ENCODE results near the gene PTGS2.

Gene PTGS2

DNA sequence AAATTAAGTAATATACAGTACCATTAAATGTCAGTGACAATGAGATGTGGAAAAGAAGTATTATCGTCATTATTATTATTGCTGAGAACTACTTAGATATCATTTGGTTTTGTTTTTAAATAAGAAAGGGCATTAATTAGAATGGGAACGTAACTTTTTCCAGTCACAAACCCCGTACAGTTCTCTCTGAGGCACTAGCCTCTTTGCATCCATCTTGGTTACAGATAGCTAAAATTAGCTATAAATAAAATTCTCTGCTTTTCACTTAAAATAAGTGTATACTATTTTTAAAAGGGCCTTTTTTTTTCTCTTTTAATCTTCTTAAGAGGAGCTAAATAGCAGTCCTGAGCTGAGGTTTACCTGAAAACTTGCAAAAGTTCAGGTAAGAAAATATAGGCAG, 7.6 kb downstream of the PTGS2 start:
- TF ChIP-seq, protein P1, sequence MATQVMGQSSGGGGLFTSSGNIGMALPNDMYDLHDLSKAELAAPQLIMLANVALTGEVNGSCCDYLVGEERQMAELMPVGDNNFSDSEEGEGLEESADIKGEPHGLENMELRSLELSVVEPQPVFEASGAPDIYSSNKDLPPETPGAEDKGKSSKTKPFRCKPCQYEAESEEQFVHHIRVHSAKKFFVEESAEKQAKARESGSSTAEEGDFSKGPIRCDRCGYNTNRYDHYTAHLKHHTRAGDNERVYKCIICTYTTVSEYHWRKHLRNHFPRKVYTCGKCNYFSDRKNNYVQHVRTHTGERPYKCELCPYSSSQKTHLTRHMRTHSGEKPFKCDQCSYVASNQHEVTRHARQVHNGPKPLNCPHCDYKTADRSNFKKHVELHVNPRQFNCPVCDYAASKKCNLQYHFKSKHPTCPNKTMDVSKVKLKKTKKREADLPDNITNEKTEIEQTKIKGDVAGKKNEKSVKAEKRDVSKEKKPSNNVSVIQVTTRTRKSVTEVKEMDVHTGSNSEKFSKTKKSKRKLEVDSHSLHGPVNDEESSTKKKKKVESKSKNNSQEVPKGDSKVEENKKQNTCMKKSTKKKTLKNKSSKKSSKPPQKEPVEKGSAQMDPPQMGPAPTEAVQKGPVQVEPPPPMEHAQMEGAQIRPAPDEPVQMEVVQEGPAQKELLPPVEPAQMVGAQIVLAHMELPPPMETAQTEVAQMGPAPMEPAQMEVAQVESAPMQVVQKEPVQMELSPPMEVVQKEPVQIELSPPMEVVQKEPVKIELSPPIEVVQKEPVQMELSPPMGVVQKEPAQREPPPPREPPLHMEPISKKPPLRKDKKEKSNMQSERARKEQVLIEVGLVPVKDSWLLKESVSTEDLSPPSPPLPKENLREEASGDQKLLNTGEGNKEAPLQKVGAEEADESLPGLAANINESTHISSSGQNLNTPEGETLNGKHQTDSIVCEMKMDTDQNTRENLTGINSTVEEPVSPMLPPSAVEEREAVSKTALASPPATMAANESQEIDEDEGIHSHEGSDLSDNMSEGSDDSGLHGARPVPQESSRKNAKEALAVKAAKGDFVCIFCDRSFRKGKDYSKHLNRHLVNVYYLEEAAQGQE (IDR thresholded peaks at IDR 0.05; ENCODE audit: insufficient read depth in 1 of 2, low read depth in 2 of 2, low read length in 2 of 2) = no peak
- no peak for TF ChIP-seq TAF1 (IDR thresholded peaks at IDR 0.05; ENCODE audit: borderline replicate concordance, insufficient read depth, low read length)

- TF ChIP-seq FOXP2 (optimal IDR thresholded peaks at IDR 0.05; ENCODE audit: borderline replicate concordance, extremely low read depth, extremely low read length, insufficient read depth) = no peak
- TF ChIP-seq, protein P1 (IDR thresholded peaks at IDR 0.05; ENCODE audit: insufficient read depth in 1 of 2, low read depth in 2 of 2, low read length in 2 of 2) = no peak
- TF ChIP-seq TAF1 (IDR thresholded peaks at IDR 0.05; ENCODE audit: borderline replicate concordance, insufficient read depth, low read length) = no peak
- TF ChIP-seq SIN3A (IDR thresholded peaks at IDR 0.05; ENCODE audit: borderline replicate concordance, insufficient read depth, low read length) = no peak
- TF ChIP-seq POLR2AphosphoS5 (IDR thresholded peaks at IDR 0.05; ENCODE audit: low read depth, low read length) = no peak
Measured at GRCh38 chr1:186672131-186672530, 8.1 kb downstream of the PTGS2 start.

DNA sequence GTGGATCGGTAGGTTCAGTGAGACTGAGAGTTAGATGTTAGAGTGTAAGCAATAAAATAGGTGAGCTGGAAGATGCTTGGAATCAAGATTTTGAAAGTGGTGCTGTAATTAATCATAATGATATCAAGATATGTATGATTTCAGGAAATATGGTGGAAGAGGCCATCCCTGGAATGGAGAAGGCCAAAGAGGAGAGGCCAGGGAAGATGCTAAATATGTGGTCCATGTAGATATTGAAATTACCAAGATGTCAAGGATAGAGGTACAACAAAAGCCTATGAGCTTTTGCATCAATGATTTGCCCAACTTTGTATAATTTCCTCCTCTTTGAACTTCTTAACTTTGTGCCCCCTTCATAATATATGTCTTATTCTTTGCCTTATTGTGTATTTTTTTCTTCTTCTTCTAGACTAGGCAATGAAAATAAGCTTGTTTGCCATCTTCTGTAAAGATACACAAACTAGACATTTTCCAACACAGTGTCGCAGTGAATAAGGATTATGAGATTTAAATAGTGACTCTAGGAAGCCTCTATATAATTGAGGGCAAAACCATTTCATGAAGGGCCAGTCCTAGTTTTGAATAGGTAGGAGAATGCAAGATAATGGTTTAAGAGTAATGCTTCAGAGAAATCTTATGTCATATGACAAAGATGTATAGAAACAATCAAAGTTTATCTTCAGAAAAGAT, 8.9 kb downstream of the PTGS2 start:
- TF ChIP-seq POLR2AphosphoS5 (IDR thresholded peaks at IDR 0.05; ENCODE audit: low read depth, low read length) (no peak), SIN3A (IDR thresholded peaks at IDR 0.05; ENCODE audit: borderline replicate concordance, insufficient read depth, low read length) (no peak), FOXP2 (optimal IDR thresholded peaks at IDR 0.05; ENCODE audit: borderline replicate concordance, extremely low read depth, extremely low read length, insufficient read depth) (no peak), TAF1 (IDR thresholded peaks at IDR 0.05; ENCODE audit: borderline replicate concordance, insufficient read depth, low read length) (no peak)
- TF ChIP-seq, protein P1 (IDR thresholded peaks at IDR 0.05; ENCODE audit: insufficient read depth in 1 of 2, low read depth in 2 of 2, low read length in 2 of 2) = no peak

DNA sequence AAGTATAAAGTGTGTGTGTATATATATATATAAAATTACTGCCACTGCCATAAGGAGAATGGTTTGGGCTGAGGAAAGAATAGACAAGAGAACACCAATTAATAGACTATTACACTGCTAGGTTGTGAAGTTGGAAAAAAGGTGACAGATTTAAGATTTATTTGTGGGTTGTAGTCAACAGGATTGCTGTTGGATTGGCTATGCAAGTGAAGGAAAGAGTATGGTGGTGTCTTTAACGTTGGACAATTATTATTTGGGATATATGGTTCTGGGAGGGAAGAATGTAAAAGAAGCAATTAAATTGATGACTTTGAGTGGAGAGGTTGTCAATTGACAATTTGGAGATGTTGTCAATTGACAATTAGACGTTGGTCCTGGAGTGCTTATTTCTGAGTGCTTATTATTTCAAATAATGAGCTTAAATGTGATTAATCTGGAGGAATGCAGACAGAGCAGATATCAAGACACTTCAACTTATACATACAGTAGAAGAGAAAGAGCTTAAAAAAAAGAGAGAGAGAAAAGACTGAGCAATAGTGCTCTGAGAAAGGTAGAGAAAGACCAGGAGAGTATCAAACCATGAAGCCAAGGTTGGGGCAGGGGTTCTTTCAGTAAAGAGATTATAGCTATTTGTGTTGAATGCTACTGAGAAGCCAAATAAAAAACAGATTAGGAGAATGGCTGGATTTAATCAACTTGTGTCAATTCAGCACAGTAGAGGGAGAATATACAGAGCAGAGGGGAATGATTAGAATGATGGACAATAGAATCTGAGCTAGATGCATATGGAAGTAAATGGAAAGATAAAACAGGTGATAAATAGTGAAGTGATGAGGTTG, 9.7 kb downstream of the PTGS2 start:
- TF ChIP-seq SIN3A (IDR thresholded peaks at IDR 0.05; ENCODE audit: borderline replicate concordance, insufficient read depth, low read length) (no peak), POLR2AphosphoS5 (IDR thresholded peaks at IDR 0.05; ENCODE audit: low read depth, low read length) (no peak), FOXP2 (optimal IDR thresholded peaks at IDR 0.05; ENCODE audit: borderline replicate concordance, extremely low read depth, extremely low read length, insufficient read depth) (no peak), TAF1 (IDR thresholded peaks at IDR 0.05; ENCODE audit: borderline replicate concordance, insufficient read depth, low read length) (no peak)
- TF ChIP-seq, protein P1 (IDR thresholded peaks at IDR 0.05; ENCODE audit: insufficient read depth in 1 of 2, low read depth in 2 of 2, low read length in 2 of 2) = no peak
